Stimulated activated CD4-positive, alpha-beta T cell treated with anti-CD3 and anti-CD28 coated beads, Interleukin-4, amount 100 ng/mL, for 48 hours (primary cell): Measurements from ENCODE around the gene DTHD1.

Source experiments
- DNase-seq, 2 donors: peaks; one replicate each; pipeline ENCODE4 v3.0.0-alpha.2; 2020; ENCODE audit warnings: low read depth in 2 of 2

The DTHD1 gene

GRCh38 chr4:36313703-36314102 is 32.3 kb downstream of the DTHD1 start:
- no peak for DNase-seq

- no peak for DNase-seq
Observed at GRCh38 chr4:36316607-36317006, 35.2 kb downstream of the DTHD1 start.

GRCh38 chr4:36317721-36318120 is 36.3 kb downstream of the DTHD1 start:
- no peak for DNase-seq

GRCh38 chr4:36320117-36320896 is 38.9 kb downstream of the DTHD1 start:
- DNase-seq: no peak

- DNase-seq: no peak
Observed at GRCh38 chr4:36321176-36321575, 39.8 kb downstream of the DTHD1 start.

GRCh38 chr4:36322921-36323354 is 41.5 kb downstream of the DTHD1 start:
- DNase-seq: peak in 1 of 2 donors; percentile 30

GRCh38 chr4:36323816-36324419 is 42.5 kb downstream of the DTHD1 start:
- no peak for DNase-seq

GRCh38 chr4:36324808-36325207 is 43.4 kb downstream of the DTHD1 start:
- no peak for DNase-seq

GRCh38 chr4:36325499-36325898 is 44.1 kb downstream of the DTHD1 start:
- no peak for DNase-seq

GRCh38 chr4:36325926-36326325 is 44.5 kb downstream of the DTHD1 start:
- no peak for DNase-seq

GRCh38 chr4:36326476-36327029 is 45.1 kb downstream of the DTHD1 start:
- no peak for DNase-seq

GRCh38 chr4:36327400-36327799 is 46.0 kb downstream of the DTHD1 start:
- no peak for DNase-seq

- DNase-seq: no peak
Observed at GRCh38 chr4:36328130-36328529, 46.7 kb downstream of the DTHD1 start.

- no peak for DNase-seq
Observed at GRCh38 chr4:36329228-36329627, 47.8 kb downstream of the DTHD1 start.

GRCh38 chr4:36330796-36331195 is 49.4 kb downstream of the DTHD1 start:
- no peak for DNase-seq

- DNase-seq: no peak
Observed at GRCh38 chr4:36332023-36332781, 50.8 kb downstream of the DTHD1 start.

- DNase-seq: no peak
Observed at GRCh38 chr4:36332782-36333131, 51.3 kb downstream of the DTHD1 start.

GRCh38 chr4:36333303-36333877 is 52.0 kb downstream of the DTHD1 start:
- no peak for DNase-seq

GRCh38 chr4:36337665-36338185 is 56.3 kb downstream of the DTHD1 start:
- no peak for DNase-seq

- no peak for DNase-seq
Observed at GRCh38 chr4:36338973-36339372, 57.6 kb downstream of the DTHD1 start.

- no peak for DNase-seq
Observed at GRCh38 chr4:36341936-36342335, 60.5 kb downstream of the DTHD1 start.
